ENCODE results near the gene ETV3L. TPM values are rescaled to one million over a fixed set of nuclear protein-coding genes. Genes with fewer than 3 reads are reported as not detected.

Gene ETV3L
- total RNA-seq, 1 donor from 2014 or later, result not detected

GRCh38 chr1:157132616-157133167 is 33.1 kb upstream of the ETV3L start:
- no peak for DNase-seq (ENCODE audit: low read depth)
- TF ChIP-seq CTCF (conservative IDR thresholded peaks at IDR 0.05; ENCODE audit: low read depth, low read length), result no peak
- H3K4me3 ChIP-seq (ENCODE audit: low read depth, low read length), result no peak overlapping the region

GRCh38 chr1:157132111-157132510 is 32.5 kb upstream of the ETV3L start:
- H3K4me3 ChIP-seq (ENCODE audit: low read depth, low read length), result no peak overlapping the region
- no peak for DNase-seq (ENCODE audit: low read depth)
- TF ChIP-seq CTCF (conservative IDR thresholded peaks at IDR 0.05; ENCODE audit: low read depth, low read length), result no peak

- H3K4me3 ChIP-seq (ENCODE audit: low read depth, low read length), result no peak overlapping the region
- DNase-seq (ENCODE audit: low read depth), result no peak
- no peak for TF ChIP-seq CTCF (conservative IDR thresholded peaks at IDR 0.05; ENCODE audit: low read depth, low read length)
These were observed 31.7 kb upstream of the ETV3L start for GRCh38 chr1:157131281-157131680.

- no peak for DNase-seq (ENCODE audit: low read depth)
- TF ChIP-seq CTCF (conservative IDR thresholded peaks at IDR 0.05; ENCODE audit: low read depth, low read length), result no peak
- H3K4me3 ChIP-seq (ENCODE audit: low read depth, low read length), result no peak overlapping the region
These were observed 25.2 kb upstream of the ETV3L start for GRCh38 chr1:157124855-157125254.

GRCh38 chr1:157119448-157119847 is 19.8 kb upstream of the ETV3L start:
- DNase-seq (ENCODE audit: low read depth), result no peak
- TF ChIP-seq CTCF (conservative IDR thresholded peaks at IDR 0.05; ENCODE audit: low read depth, low read length), result no peak
- H3K4me3 ChIP-seq (ENCODE audit: low read depth, low read length), result no peak overlapping the region

GRCh38 chr1:157119008-157119407 is 19.4 kb upstream of the ETV3L start:
- H3K4me3 ChIP-seq (ENCODE audit: low read depth, low read length), result no peak overlapping the region
- no peak for DNase-seq (ENCODE audit: low read depth)
- no peak for TF ChIP-seq CTCF (conservative IDR thresholded peaks at IDR 0.05; ENCODE audit: low read depth, low read length)

GRCh38 chr1:157117527-157118057 is 18.0 kb upstream of the ETV3L start:
- DNase-seq (ENCODE audit: low read depth), result no peak
- H3K4me3 ChIP-seq (ENCODE audit: low read depth, low read length), result no peak overlapping the region
- no peak for TF ChIP-seq CTCF (conservative IDR thresholded peaks at IDR 0.05; ENCODE audit: low read depth, low read length)
